Measurements from ENCODE around the gene PDSS2. TPM values are rescaled to one million over a fixed set of nuclear protein-coding genes. Genes with fewer than 3 reads are reported as not detected.
"Not testable (repeated sequence)": the region's sequence is repeated elsewhere in the genome, so short reads cannot be mapped to it uniquely, and the experiment has no call there.

Gene PDSS2
- total RNA-seq, 1 experiment from 2014 or later, result 12.5 TPM

GRCh38 chr6:107280791-107281190, 178.6 kb downstream of the PDSS2 start:
- no peak for DNase-seq
- H3K36me3 ChIP-seq (replicated peaks; ENCODE audit: control insufficient read depth, insufficient read depth, low read length), result no peaks in the 10 kb centered on the region
- H3K4me3 ChIP-seq (ENCODE audit: insufficient read depth, low read depth, low read length), result no peak overlapping the region
- no peaks in the 10 kb centered on the region for H3K27me3 ChIP-seq (ENCODE audit: control insufficient read depth, insufficient read depth, low read length)

DNA sequence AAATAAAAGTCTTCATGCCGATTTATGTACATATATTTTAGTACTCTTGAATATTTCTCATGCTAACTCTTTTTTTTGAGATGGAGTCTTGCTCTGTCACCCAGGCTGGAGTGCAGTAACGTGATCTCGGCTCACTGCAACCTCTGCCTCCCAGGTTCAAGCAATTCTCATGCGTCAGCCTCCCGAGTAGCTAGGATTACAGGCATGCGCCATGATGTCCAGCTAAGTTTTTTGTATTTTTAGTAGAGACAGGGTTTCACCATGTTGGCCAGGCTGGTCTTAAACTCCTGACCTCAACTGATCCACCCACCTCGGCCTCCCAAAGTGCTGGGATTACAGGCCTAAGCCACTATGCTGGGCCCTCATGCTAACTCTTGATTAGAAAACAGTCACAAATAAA, 179.4 kb downstream of the PDSS2 start:
- not testable (repeated sequence) for H3K27me3 ChIP-seq (ENCODE audit: control insufficient read depth, insufficient read depth, low read length); H3K36me3 ChIP-seq (replicated peaks; ENCODE audit: control insufficient read depth, insufficient read depth, low read length); H3K4me3 ChIP-seq (ENCODE audit: insufficient read depth, low read depth, low read length); DNase-seq

GRCh38 chr6:107275330-107275865, 184.0 kb downstream of the PDSS2 start:
- DNase-seq, result no peak
- Histone ChIP-seq H3K4me3 (ENCODE audit: insufficient read depth, low read depth, low read length) (no peak overlapping the region), H3K36me3 (replicated peaks; ENCODE audit: control insufficient read depth, insufficient read depth, low read length) (no peaks in the 10 kb centered on the region), H3K27me3 (ENCODE audit: control insufficient read depth, insufficient read depth, low read length) (no peaks in the 10 kb centered on the region)

- Histone ChIP-seq H3K4me3 (ENCODE audit: insufficient read depth, low read depth, low read length) (no peak overlapping the region), H3K36me3 (replicated peaks; ENCODE audit: control insufficient read depth, insufficient read depth, low read length) (no peaks in the 10 kb centered on the region), H3K27me3 (ENCODE audit: control insufficient read depth, insufficient read depth, low read length) (no peaks in the 10 kb centered on the region)
- DNase-seq, result no peak
These were observed 185.1 kb downstream of the PDSS2 start for GRCh38 chr6:107274288-107274687.

- H3K36me3 ChIP-seq (replicated peaks; ENCODE audit: control insufficient read depth, insufficient read depth, low read length), result no peaks in the 10 kb centered on the region
- DNase-seq, result no peak
- no peaks in the 10 kb centered on the region for H3K27me3 ChIP-seq (ENCODE audit: control insufficient read depth, insufficient read depth, low read length)
- H3K4me3 ChIP-seq (ENCODE audit: insufficient read depth, low read depth, low read length), result no peak overlapping the region
These were observed 187.1 kb downstream of the PDSS2 start for GRCh38 chr6:107272246-107272645.

DNA sequence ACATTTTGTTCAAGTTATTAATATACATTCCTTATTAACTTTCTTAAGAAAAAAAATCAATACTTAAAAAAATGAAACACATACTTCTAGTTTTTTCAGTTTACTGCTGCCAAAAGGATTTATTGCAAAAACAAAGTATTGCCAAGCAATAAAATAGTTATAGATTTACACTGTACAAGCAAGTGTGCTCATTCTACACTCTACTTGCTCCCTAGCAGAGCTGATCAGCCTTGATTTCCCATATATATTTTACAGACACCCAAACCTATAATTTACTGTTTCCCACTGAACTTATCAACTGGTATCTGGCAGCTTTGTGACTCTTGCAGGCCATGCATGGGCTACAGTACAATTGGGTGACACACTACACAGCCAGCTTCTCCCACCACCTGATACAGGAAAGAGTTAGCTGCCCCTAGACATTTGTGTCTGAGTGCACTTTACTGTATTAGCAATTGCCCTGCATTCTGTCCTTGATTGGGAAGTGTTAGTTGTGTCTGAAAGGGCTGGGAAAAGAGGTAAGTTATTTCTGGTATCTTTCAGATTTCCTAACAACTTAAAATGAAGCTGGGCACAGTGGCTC, 188.1 kb downstream of the PDSS2 start:
- Histone ChIP-seq H3K4me3 (ENCODE audit: insufficient read depth, low read depth, low read length) (no peak overlapping the region), H3K36me3 (replicated peaks; ENCODE audit: control insufficient read depth, insufficient read depth, low read length) (no peaks in the 10 kb centered on the region), H3K27me3 (ENCODE audit: control insufficient read depth, insufficient read depth, low read length) (no peaks in the 10 kb centered on the region)
- no peak for DNase-seq

DNA sequence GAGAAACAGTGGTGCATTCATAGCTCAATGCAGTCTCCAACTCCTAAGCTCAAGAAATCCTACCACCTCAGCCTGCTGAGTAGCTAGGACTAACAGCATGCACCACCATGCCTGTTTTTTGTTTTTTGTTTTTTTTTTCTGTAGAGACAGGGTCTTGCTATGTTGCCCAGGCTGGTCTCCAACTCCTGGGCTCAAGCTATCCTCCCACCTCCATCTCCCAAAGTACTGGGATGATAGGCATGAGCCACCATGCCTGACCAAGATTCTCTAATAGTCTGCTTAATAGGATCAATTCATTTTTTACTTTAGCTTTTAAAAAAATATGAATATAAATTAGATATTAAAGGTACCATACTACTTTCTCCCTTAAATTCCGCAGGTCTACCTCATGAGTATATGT, 191.7 kb downstream of the PDSS2 start:
- H3K27me3 ChIP-seq (ENCODE audit: control insufficient read depth, insufficient read depth, low read length), result no peaks in the 10 kb centered on the region
- H3K4me3 ChIP-seq (ENCODE audit: insufficient read depth, low read depth, low read length), result no peak overlapping the region
- DNase-seq, result no peak
- H3K36me3 ChIP-seq (replicated peaks; ENCODE audit: control insufficient read depth, insufficient read depth, low read length), result no peaks in the 10 kb centered on the region

GRCh38 chr6:107267006-107267405, 192.4 kb downstream of the PDSS2 start:
- no peak for DNase-seq
- Histone ChIP-seq H3K4me3 (ENCODE audit: insufficient read depth, low read depth, low read length) (no peak overlapping the region), H3K27me3 (ENCODE audit: control insufficient read depth, insufficient read depth, low read length) (no peaks in the 10 kb centered on the region), H3K36me3 (replicated peaks; ENCODE audit: control insufficient read depth, insufficient read depth, low read length) (no peaks in the 10 kb centered on the region)

DNA sequence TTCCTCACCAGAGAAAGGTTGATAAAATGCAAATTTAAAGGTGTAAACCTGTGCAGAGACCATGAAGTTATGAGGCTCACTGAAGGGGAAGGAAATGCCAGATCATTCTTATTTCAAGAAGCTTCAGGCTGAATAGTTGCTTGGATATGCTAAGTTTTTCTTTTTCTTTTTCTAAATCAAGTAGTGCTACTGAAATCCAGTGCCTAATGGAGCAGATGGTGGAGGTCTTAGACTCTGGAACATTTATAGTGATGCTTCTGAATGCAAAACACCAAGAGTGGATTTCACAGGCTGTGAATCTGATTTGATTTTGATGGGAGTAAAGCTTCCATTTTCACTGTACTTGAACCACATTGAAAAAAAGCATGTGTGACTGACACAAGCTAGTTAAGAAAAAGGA, 192.8 kb downstream of the PDSS2 start:
- no peaks in the 10 kb centered on the region for H3K27me3 ChIP-seq (ENCODE audit: control insufficient read depth, insufficient read depth, low read length)
- no peak for DNase-seq
- H3K4me3 ChIP-seq (ENCODE audit: insufficient read depth, low read depth, low read length), result no peak overlapping the region
- H3K36me3 ChIP-seq (replicated peaks; ENCODE audit: control insufficient read depth, insufficient read depth, low read length), result no peaks in the 10 kb centered on the region

DNA sequence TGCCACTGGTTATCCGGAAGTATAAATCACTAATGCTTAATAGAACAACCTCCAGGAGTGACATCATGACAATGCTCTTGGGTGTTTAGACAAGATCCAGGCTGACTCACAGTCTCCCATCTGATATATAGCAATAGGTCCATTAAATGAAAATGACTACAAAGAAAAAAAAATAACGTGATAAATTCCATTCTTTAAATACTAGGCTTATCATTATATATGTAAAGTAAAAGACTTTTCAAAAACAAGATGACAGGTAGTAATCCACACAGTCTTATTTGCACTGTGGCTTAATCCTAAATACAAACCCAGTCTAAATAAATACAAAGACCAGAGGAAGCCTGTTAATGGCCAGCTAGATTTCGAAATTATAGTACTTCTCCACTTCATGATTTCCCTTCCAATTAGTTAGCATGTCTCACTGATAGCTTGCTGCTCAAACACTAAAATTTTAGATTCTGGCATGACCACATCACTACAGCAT, 195.0 kb downstream of the PDSS2 start:
- no peak overlapping the region for H3K4me3 ChIP-seq (ENCODE audit: insufficient read depth, low read depth, low read length)
- no peaks in the 10 kb centered on the region for H3K27me3 ChIP-seq (ENCODE audit: control insufficient read depth, insufficient read depth, low read length)

DNA sequence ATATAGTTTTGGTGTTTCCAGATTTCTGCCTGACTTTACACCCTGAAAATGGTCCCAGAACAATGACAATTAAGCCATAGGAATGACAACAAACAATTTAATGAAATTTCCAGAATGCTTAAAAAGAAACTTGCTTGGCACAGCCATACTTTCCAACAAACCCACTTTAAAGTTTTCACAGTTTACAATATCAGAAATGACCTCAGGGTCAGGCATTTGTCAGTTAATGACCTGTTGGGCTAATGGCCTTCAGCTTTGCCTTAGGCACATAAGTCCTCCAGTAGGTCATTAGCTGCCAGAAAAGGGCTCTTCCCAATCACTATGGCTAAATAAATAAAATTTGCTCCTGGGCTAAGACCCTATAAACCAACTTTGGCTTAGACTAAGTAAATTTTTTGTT, 199.4 kb downstream of the PDSS2 start:
- DNase-seq, result no peak
- Histone ChIP-seq H3K4me3 (ENCODE audit: insufficient read depth, low read depth, low read length) (no peak overlapping the region), H3K36me3 (replicated peaks; ENCODE audit: control insufficient read depth, insufficient read depth, low read length) (no peaks in the 10 kb centered on the region), H3K27me3 (ENCODE audit: control insufficient read depth, insufficient read depth, low read length) (no peaks in the 10 kb centered on the region)

More for the DNA sequence above, 195.0 kb downstream of the PDSS2 start:
- no peak for DNase-seq
- H3K36me3 ChIP-seq (replicated peaks; ENCODE audit: control insufficient read depth, insufficient read depth, low read length), result no peaks in the 10 kb centered on the region

DNA sequence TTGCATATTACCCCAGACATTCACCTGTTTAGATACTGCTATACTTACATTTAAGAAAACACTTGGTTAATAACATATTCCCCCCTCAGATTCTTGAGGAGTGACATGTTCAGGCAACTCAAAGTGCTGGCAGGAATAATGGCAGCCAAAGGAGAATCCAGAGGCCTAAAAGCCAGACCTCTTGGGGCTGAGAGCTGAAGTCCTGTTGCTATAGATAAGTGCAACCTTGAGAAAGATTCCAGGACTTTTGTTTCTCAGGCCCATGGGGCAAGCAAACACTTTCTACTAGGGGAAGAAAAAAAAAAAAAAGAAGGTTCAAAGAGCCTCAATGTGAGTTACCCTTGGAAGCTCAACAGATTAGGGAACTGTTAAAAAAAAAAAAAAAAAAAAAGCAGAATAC, 211.2 kb downstream of the PDSS2 start:
- Histone ChIP-seq H3K4me3 (ENCODE audit: insufficient read depth, low read depth, low read length) (no peak overlapping the region), H3K27me3 (ENCODE audit: control insufficient read depth, insufficient read depth, low read length) (no peaks in the 10 kb centered on the region), H3K36me3 (replicated peaks; ENCODE audit: control insufficient read depth, insufficient read depth, low read length) (no peaks in the 10 kb centered on the region)
- no peak for DNase-seq

DNA sequence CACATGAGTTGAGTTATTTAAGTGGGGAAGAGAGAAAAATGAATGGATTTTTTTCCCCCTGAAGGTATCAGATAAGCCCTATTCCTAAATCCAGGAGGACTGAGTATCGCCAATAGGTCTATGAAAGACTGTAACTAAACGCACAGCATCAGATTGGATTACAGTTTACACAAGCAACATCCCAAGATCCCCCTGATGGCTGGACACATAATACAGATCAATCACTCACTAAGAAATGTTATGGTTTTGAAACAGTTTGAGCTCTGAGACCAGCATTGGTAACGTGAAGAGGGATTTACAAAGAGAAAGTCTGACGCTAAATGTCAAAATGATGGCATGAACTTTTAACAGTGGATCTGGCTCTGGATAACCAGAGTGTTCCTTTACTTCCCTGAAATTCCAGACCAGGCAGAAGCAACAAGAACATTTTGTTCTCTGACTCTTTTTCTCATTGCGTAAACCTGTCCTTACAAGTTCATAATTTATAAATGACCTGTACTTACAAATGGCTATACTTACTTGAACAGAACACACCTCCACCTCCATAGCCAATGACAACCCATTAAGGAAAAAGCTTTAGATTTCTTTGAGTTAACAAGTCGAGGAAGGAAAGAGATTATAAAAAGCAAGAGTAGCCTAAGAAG, 212.3 kb downstream of the PDSS2 start:
- no peak for DNase-seq
- Histone ChIP-seq H3K4me3 (ENCODE audit: insufficient read depth, low read depth, low read length) (no peak overlapping the region), H3K27me3 (ENCODE audit: control insufficient read depth, insufficient read depth, low read length) (no peaks in the 10 kb centered on the region), H3K36me3 (replicated peaks; ENCODE audit: control insufficient read depth, insufficient read depth, low read length) (no peaks in the 10 kb centered on the region)

DNA sequence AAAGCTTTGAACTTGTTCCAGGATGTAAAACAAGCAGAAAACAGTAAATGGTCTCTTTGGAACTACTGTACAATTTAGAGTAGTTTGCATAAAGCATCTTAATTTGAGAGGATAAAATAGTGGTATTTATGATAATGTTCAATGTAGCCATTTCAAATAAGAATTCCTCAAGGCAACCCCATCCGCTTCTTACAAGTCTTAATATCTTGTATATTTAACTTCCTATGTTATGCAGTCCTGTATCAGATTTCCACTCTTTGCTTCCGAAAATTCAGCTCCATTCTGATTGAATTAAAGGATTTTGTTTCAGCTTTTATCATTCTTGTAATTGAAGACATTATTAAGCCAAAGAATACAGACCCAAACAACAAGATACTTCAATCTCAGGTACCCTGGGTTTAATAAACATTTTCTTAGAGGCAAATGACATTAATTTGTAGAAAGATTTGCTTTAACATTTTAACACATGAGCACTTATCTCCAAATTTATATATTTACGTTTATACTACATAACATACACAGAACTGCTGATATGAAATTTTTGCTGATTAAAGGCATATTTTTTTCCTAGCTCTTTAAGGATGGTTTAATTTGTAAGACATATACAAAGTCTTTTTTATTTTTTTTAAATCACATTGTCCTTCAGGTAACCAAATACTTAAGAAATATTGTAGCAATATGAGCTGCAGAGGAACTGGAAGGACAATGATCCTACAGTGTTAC, 213.0 kb downstream of the PDSS2 start:
- no peak for DNase-seq
- Histone ChIP-seq H3K4me3 (ENCODE audit: insufficient read depth, low read depth, low read length) (no peak overlapping the region), H3K27me3 (ENCODE audit: control insufficient read depth, insufficient read depth, low read length) (no peaks in the 10 kb centered on the region), H3K36me3 (replicated peaks; ENCODE audit: control insufficient read depth, insufficient read depth, low read length) (no peaks in the 10 kb centered on the region)
